Fibroblast of the aortic adventitia (primary cell): ENCODE data around the gene CD300C. TPM values are rescaled to one million over a fixed set of nuclear protein-coding genes. Genes with fewer than 3 reads are reported as not detected.
"Not testable (repeated sequence)": the region's sequence is repeated elsewhere in the genome, so short reads cannot be mapped to it uniquely, and the experiment has no call there.

Experiments used
- DNase-seq: peaks from one replicate; pipeline ENCODE4 v3.0.0-alpha.2; 2010; ENCODE audit warnings: low read depth
- H3K4me3 ChIP-seq: 2 replicates; pipeline ENCODE4 v1.5.1; 2011; ENCODE audit warnings: low read depth, mild to moderate bottlenecking, control low read depth, low read length, moderate library complexity
- CTCF ChIP-seq: IDR thresholded peaks from 2 replicates; pipeline ENCODE4 v1.5.1; 2011; ENCODE audit warnings: mild to moderate bottlenecking, low read length, control low read depth, inconsistent platforms; ENCODE audit not compliant: insufficient read depth
- total RNA-seq: library from RNA; depleted of rRNA; stranded (reverse); fragments of >200 nt; gene quantifications from 2 replicates; pipeline ENCODE4 v1.2.3, GENCODE V29; 2012; ENCODE audit warnings: low replicate concordance

Gene CD300C
- total RNA-seq, 1 donor = not detected

GRCh38 chr17:74522381-74523105 is 23.4 kb downstream of the CD300C start:
- no peak for DNase-seq
- TF ChIP-seq CTCF = no peak
- H3K4me3 ChIP-seq = no peak overlapping the region

GRCh38 chr17:74521701-74522201 is 24.2 kb downstream of the CD300C start:
- H3K4me3 ChIP-seq = no peak overlapping the region
- DNase-seq = no peak
- TF ChIP-seq CTCF = no peak

DNA sequence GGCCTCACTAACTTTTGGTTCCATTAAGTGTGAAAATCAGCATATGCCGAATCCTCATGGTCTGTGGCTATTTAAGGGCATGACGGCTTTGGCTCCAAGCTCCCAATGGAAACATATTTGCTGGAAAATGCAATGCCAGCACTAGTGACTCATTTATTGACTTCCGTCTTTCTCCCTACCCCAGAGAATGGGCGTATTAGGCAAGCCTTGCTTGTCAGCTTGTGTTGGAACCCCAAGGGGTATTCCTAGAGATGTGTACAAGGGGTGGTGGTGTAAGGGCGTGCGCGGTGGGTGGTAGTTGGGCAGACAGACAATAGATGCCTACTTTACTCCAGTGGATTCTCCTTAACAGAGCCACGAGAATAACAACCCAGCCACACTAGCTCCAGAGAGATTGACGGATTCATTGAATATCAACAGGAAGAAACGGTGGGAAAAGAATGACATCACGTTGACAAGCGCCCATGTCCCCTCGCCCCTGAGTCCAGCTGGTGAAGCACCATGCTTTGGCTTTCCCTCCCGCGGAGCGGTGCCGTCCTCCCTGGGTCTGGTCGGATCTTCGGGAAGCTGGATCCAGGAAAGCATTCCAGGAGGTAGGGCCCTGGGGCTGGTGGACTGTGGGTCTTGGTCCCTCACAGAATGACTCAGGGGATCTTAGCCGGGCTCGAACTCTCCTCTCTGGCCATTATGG is 25.0 kb downstream of the CD300C start:
- DNase-seq = no peak
- no peak for TF ChIP-seq CTCF

GRCh38 chr17:74520016-74520434 is 25.9 kb downstream of the CD300C start:
- no peak for DNase-seq
- TF ChIP-seq CTCF = no peak
- H3K4me3 ChIP-seq = no peak overlapping the region

More for the DNA sequence above, 25.0 kb downstream of the CD300C start:
- no peak overlapping the region for H3K4me3 ChIP-seq

DNA sequence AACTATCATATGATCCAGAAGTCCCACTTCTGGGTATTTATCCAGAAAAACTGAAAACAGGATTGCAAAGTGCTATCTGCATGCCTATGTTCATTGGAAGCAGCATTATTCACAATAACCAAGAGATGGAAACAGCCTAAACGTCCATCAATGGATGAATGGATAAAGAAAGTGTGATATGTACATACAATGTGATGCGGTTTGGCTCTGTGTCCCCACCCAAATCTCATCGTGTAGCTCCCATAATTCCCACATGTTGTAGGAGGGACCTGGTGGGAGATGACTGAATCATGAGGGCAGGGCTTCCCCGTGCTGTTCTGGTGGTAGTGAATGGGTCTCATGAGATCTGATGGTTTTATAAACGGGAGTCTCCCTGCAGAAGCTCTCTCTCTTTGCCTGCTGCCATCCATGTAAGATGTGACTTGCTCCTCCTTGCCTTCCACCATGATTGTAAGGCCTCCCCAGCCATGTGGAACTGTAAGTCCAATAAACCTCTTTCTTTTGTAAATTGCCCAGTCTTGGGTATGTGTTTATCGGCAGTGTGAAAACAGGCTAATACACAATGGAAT is 27.4 kb downstream of the CD300C start:
- H3K4me3 ChIP-seq, DNase-seq: not testable (repeated sequence)

- H3K4me3 ChIP-seq = no peak overlapping the region
- DNase-seq = no peak
- TF ChIP-seq CTCF = no peak
These were observed 29.2 kb downstream of the CD300C start for GRCh38 chr17:74516561-74517328.
